Fibroblast of mammary gland (primary cell): ENCODE data around the gene ZNF335.

Experiments used
- DNase-seq: peaks from one replicate; pipeline ENCODE4 v3.0.0-alpha.2; 2010; ENCODE audit warnings: low read depth
- H3K4me3 ChIP-seq: 2 replicates; pipeline ENCODE4 v1.5.1; 2011; ENCODE audit warnings: low read depth, mild to moderate bottlenecking, low read length, moderate library complexity; ENCODE audit not compliant: control insufficient read depth
- TF ChIP-seq, protein P1 (sequence below): conservative IDR thresholded peaks from 2 replicates; pipeline ENCODE4 v1.5.1; 2011; ENCODE audit warnings: low read depth, low read length, inconsistent platforms; ENCODE audit not compliant: control insufficient read depth, insufficient read depth

ZNF335 gene

DNA sequence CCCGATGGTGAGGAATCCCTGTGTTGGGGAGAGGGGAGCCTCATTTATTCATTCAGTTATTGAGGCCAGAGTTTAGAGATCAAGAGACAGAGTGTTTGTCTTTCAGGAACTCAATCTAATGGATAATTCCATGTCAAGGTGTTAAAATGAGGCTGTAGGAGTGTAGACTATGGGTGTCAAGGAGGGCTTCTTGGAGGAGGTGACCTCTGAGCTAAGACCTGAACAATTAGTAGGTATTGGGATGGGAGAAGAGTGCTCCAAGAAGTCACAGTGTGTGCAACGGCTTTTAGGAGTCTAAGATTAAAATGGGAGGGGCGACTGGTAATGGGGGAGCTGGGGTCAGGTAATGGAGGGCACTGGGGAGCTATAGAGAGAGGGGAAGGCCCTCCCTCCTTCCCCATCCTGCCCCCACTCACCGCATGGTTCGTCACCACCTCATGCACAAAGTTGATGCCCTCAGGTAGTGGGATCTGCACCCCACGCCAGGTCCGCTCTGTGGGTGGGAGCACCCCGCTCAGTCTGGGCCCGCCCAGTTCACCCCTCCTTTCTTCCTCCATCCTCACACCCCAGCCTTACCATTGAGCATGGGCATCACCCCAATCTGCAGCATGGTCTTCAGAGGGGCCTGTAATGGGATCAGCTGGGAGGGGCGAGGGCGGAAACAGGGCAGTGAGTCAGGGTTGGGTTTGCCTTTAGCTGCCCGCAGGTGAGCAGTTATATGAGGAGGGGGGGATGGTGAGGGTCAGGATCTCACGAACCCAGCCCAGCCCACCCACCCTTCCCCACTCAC is 72.8 kb downstream of the ZNF335 start:
- no peak overlapping the region for H3K4me3 ChIP-seq
- TF ChIP-seq, protein P1, sequence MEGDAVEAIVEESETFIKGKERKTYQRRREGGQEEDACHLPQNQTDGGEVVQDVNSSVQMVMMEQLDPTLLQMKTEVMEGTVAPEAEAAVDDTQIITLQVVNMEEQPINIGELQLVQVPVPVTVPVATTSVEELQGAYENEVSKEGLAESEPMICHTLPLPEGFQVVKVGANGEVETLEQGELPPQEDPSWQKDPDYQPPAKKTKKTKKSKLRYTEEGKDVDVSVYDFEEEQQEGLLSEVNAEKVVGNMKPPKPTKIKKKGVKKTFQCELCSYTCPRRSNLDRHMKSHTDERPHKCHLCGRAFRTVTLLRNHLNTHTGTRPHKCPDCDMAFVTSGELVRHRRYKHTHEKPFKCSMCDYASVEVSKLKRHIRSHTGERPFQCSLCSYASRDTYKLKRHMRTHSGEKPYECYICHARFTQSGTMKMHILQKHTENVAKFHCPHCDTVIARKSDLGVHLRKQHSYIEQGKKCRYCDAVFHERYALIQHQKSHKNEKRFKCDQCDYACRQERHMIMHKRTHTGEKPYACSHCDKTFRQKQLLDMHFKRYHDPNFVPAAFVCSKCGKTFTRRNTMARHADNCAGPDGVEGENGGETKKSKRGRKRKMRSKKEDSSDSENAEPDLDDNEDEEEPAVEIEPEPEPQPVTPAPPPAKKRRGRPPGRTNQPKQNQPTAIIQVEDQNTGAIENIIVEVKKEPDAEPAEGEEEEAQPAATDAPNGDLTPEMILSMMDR, result no peak
- DNase-seq, result no peak
